Left renal pelvis (tissue), 4 donors: ENCODE measurements around the gene CALHM6. TPM values are rescaled to one million over a fixed set of nuclear protein-coding genes. Genes with fewer than 3 reads are reported as not detected.
"Not testable (repeated sequence)": the region's sequence is repeated elsewhere in the genome, so short reads cannot be mapped to it uniquely, and the experiment has no call there.

ENCODE experiments used
- DNase-seq, 4 donors: peaks; one replicate each; pipeline ENCODE4 v3.0.0-alpha.2; 2013; ENCODE audit warnings: low read depth in 4 of 4, low spot score in 3 of 4
- polyA plus RNA-seq, 4 donors: library from polyadenylated mRNA; unstranded; fragments of 120-200 nt; gene quantifications; one replicate each; pipeline ENCODE4 v1.2.1, GENCODE V29; 2013; ENCODE audit not compliant: insufficient read length in 4 of 4

Gene CALHM6
- polyA plus RNA-seq, 4 donors: 3.1 to 5.5 (median 5.0) TPM

GRCh38 chr6:116472706-116473105 is 11.5 kb downstream of the CALHM6 start:
- no peak for DNase-seq

- DNase-seq: no peak
Measured at GRCh38 chr6:116475141-116475540, 14.0 kb downstream of the CALHM6 start.

GRCh38 chr6:116476002-116476678 is 15.0 kb downstream of the CALHM6 start:
- DNase-seq: no peak

- no peak for DNase-seq
Measured at GRCh38 chr6:116482780-116483179, 21.6 kb downstream of the CALHM6 start.

- DNase-seq: no peak
Measured at GRCh38 chr6:116483616-116484015, 22.4 kb downstream of the CALHM6 start.

- no peak for DNase-seq
Measured at GRCh38 chr6:116485559-116486184, 24.5 kb downstream of the CALHM6 start.

- DNase-seq: no peak
Measured at GRCh38 chr6:116491610-116492330, 30.6 kb downstream of the CALHM6 start.

- DNase-seq: no peak
Measured at GRCh38 chr6:116492331-116493067, 31.3 kb downstream of the CALHM6 start.

- DNase-seq: not testable (repeated sequence)
Measured at GRCh38 chr6:116495161-116495560, 34.0 kb downstream of the CALHM6 start.

GRCh38 chr6:116497113-116497676 is 36.0 kb downstream of the CALHM6 start:
- DNase-seq: no peak

- DNase-seq: no peak
Measured at GRCh38 chr6:116500969-116501433, 39.8 kb downstream of the CALHM6 start.

GRCh38 chr6:116507324-116507723 is 46.1 kb downstream of the CALHM6 start:
- DNase-seq: no peak

GRCh38 chr6:116508527-116508926 is 47.4 kb downstream of the CALHM6 start:
- DNase-seq: no peak

GRCh38 chr6:116511424-116512110 is 50.4 kb downstream of the CALHM6 start, which contains the start of gene CALHM5:
TSS of gene CALHM5 (plus strand) at chr6:116511639. CDS start at chr6:116511697, 58 bp downstream.
- no peak for DNase-seq

- DNase-seq: no peak
Measured at GRCh38 chr6:116512111-116512559, 51.0 kb downstream of the CALHM6 start.

GRCh38 chr6:116512734-116513133 is 51.6 kb downstream of the CALHM6 start:
- DNase-seq: no peak
